ENCODE measurements around the gene GNAS-AS1.

- no peak for TF ChIP-seq RAD21 (IDR thresholded peaks at IDR 0.05; ENCODE audit: insufficient read depth, low read depth, low read length)
- no peak for TF ChIP-seq CEBPB (IDR thresholded peaks at IDR 0.05; ENCODE audit: borderline replicate concordance in 1 of 2, low read depth in 2 of 2, low read length in 2 of 2)
These were observed 47.2 kb downstream of the GNAS-AS1 start for GRCh38 chr20:58803533-58803932.
